Measurements from ENCODE around the gene RTP3. TPM values are rescaled to one million over a fixed set of nuclear protein-coding genes. Genes with fewer than 3 reads are reported as not detected.

RTP3 gene
- total RNA-seq, 1 experiment from 2014 or later, result not detected

GRCh38 chr3:46504789-46505188 lies 7.0 kb downstream of the RTP3 start:
- Histone ChIP-seq H3K4me3 (ENCODE audit: low read depth in 2 of 2, low read length in 2 of 2) (no peak overlapping the region), H3K9me3 (ENCODE audit: control insufficient read depth, insufficient read depth, low read depth, low read length) (no peaks in the 10 kb centered on the region), H3K27me3 (ENCODE audit: control insufficient read depth, insufficient read depth, low read length) (no peaks in the 10 kb centered on the region), H3K36me3 (ENCODE audit: control insufficient read depth, insufficient read depth, low read length) (no peaks in the 10 kb centered on the region), H3K27ac (ENCODE audit: low read length) (no peak overlapping the region), H3K4me1 (ENCODE audit: control insufficient read depth, insufficient read depth, low read length) (no peaks in the 10 kb centered on the region)
- BruUV-seq (replicated peaks), result no TSS peak
- DNase-seq (ENCODE audit: low read depth, low spot score) (no peak), ATAC-seq (no peak)
- CTCF ChIA-PET, result no interaction called here
- POLR2A ChIA-PET, result no interaction called here
- intact Hi-C loops (cut with micrococcal nuclease; ENCODE audit: unreplicated experiment), result no loop called here
- in situ Hi-C loops (cut with HindIII; ENCODE audit: low pct_unique_long_range_greater_than_20kb, low sequenced_read_pairs), result no loop called here
- TF ChIP-seq TCF7L2 (IDR thresholded peaks at IDR 0.05; ENCODE audit: low read depth, low read length) (no peak), CTCF (IDR thresholded peaks at IDR 0.05) (no peak), SIN3A (IDR thresholded peaks at IDR 0.05; ENCODE audit: borderline replicate concordance, insufficient read depth, low read depth, low read length) (no peak), POLR2AphosphoS5 (IDR thresholded peaks at IDR 0.05; ENCODE audit: low read depth, low read length) (no peak), REST (IDR thresholded peaks at IDR 0.05; ENCODE audit: insufficient read depth in 1 of 2, low read depth in 2 of 2, low read length in 1 of 2) (no peak)

- no TSS peak for BruUV-seq (replicated peaks)
- DNase-seq (ENCODE audit: low read depth, low spot score), result no peak
- Histone ChIP-seq H3K4me1 (ENCODE audit: control insufficient read depth, insufficient read depth, low read length) (no peaks in the 10 kb centered on the region), H3K27ac (ENCODE audit: low read length) (no peak overlapping the region), H3K9me3 (ENCODE audit: control insufficient read depth, insufficient read depth, low read depth, low read length) (no peaks in the 10 kb centered on the region), H3K27me3 (ENCODE audit: control insufficient read depth, insufficient read depth, low read length) (0 out of 2 replicates have a peak, but pooled peaks cover under 1% of the 10 kb centered on the region), H3K4me3 (ENCODE audit: low read depth in 2 of 2, low read length in 2 of 2) (no peak overlapping the region), H3K36me3 (ENCODE audit: control insufficient read depth, insufficient read depth, low read length) (no peaks in the 10 kb centered on the region)
- no peak for ATAC-seq
- ChIA-PET CTCF (interaction anchor here (0.7 kb wide), 1 partner anchor 18 kb away, joined by 3 read pairs; no protein-coding TSS in a partner anchor), POLR2A (no interaction called here)
- intact Hi-C loops (cut with micrococcal nuclease; ENCODE audit: unreplicated experiment) (no loop called here), in situ Hi-C loops (cut with HindIII; ENCODE audit: low pct_unique_long_range_greater_than_20kb, low sequenced_read_pairs) (no loop called here)
- no peak for TF ChIP-seq TCF7L2 (IDR thresholded peaks at IDR 0.05; ENCODE audit: low read depth, low read length)
- TF ChIP-seq POLR2AphosphoS5 (IDR thresholded peaks at IDR 0.05; ENCODE audit: low read depth, low read length), result no peak
- no peak for TF ChIP-seq CTCF (IDR thresholded peaks at IDR 0.05)
- TF ChIP-seq REST (IDR thresholded peaks at IDR 0.05; ENCODE audit: insufficient read depth in 1 of 2, low read depth in 2 of 2, low read length in 1 of 2), result no peak
- no peak for TF ChIP-seq SIN3A (IDR thresholded peaks at IDR 0.05; ENCODE audit: borderline replicate concordance, insufficient read depth, low read depth, low read length)
Observed at GRCh38 chr3:46505953-46506352, 8.2 kb downstream of the RTP3 start.

Data from Panc1 (cell line).